Jurkat, Clone E6-1 (cell line): ENCODE results near the gene C22orf15.

ENCODE experiments used
- DNase-seq: peaks from one replicate; pipeline ENCODE4 v3.0.0-alpha.2; 2011; ENCODE audit warnings: low read depth, low spot score
- H3K4me3 ChIP-seq: 2 replicates; pipeline ENCODE4 v1.5.1; 2011; ENCODE audit warnings: mild to moderate bottlenecking, low read length, control low read depth, moderate library complexity

Gene C22orf15

GRCh38 chr22:23803001-23803819 is 40.4 kb downstream of the C22orf15 start:
- DNase-seq = no peak
- H3K4me3 ChIP-seq = no peak overlapping the region

GRCh38 chr22:23804781-23805291 is 42.0 kb downstream of the C22orf15 start:
- DNase-seq = no peak
- no peak overlapping the region for H3K4me3 ChIP-seq

- H3K4me3 ChIP-seq = no peak overlapping the region
- DNase-seq = no peak
These were observed 44.0 kb downstream of the C22orf15 start for GRCh38 chr22:23806837-23807236.

- H3K4me3 ChIP-seq = no peak overlapping the region
- DNase-seq = no peak
These were observed 49.6 kb downstream of the C22orf15 start for GRCh38 chr22:23812378-23812777.
